GM21390 (cell line): ENCODE data around the gene TMX2.
A peak's percentile ranks its signal among the peaks of the same experiment; 100 is the strongest.
"Not testable (repeated sequence)": the region's sequence is repeated elsewhere in the genome, so short reads cannot be mapped to it uniquely, and the experiment has no call there.

Experiments used
- ATAC-seq: cut with Tn5 transposase; IDR thresholded peaks from one replicate; pipeline ENCODE4 v1.9.1; 2021; ENCODE audit not compliant: unreplicated experiment

The TMX2 gene, protein sequence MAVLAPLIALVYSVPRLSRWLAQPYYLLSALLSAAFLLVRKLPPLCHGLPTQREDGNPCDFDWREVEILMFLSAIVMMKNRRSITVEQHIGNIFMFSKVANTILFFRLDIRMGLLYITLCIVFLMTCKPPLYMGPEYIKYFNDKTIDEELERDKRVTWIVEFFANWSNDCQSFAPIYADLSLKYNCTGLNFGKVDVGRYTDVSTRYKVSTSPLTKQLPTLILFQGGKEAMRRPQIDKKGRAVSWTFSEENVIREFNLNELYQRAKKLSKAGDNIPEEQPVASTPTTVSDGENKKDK

DNA sequence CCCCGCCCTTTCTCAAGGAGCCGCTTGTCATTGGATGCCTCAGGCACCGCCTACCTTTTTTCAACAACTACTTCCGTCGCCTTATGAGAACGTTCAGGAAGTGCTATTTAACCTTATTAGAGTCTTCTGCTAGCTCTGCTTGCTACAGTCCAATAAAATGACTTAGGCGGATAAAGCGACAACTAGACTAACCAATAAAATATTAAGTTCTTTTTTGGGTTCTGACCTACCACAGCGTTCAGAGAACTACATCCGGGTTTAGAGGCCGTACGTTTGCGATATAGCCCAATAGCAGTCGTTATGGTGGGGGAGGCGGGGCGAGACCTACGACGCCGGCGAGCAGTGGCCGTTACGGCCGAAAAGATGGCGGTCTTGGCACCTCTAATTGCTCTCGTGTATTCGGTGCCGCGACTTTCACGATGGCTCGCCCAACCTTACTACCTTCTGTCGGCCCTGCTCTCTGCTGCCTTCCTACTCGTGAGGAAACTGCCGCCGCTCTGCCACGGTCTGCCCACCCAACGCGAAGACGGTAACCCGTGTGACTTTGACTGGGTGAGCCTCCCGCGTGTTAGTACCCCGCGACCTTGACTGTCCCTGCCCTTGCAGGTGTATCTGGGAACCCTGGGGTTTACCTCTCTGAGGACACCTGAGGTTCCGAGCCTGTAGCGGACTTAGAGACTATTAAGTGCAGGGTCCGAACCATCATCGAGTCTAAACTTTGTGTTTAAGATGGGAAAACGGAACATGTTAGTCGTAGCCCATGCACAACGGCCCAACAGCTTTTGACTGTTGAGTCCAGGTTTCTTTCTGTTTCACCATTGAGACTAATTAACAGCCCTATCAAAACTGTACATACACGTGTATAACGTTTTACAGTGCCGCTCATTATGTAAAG lies at the start of gene TMX2:
Gene TMX2, plus strand, starts transcription at position 338 of the 895 bp plus-strand sequence. Its CDS starts 26 bp downstream, at position 364.
- peak; percentile 92 for ATAC-seq

DNA sequence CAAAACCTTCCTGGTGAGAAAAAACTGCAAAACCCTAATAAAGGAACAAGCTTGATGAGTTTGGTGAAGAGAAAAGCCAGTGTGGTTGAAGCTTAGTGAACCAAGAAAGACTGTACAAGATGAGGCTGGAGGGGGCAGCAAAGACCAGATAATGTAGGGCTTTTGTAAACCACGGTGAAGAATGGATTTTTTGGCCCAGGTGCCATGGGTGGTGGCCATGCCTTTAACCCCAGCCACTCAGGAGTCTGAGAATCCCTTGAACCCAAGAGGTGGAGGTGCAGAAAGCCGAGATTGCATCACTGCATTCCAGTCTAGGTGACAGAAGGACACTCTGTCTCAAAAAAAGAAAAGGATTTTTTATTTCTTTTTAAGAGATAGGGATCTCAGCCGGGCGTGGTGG lies 49.5 kb upstream of the TMX2 start:
- no peak for ATAC-seq

- ATAC-seq = no peak
Measured at GRCh38 chr11:57663975-57664374, 48.4 kb upstream of the TMX2 start.

- peak; percentile 62 for ATAC-seq
Measured at GRCh38 chr11:57667117-57667735, 45.2 kb upstream of the TMX2 start.

GRCh38 chr11:57667736-57668433 lies 44.5 kb upstream of the TMX2 start, which contains the start of gene ZDHHC5:
ZDHHC5 (plus strand) TSS chr11:57668114; CDS start chr11:57673091, 4,977 bp downstream.
- ATAC-seq = peak; percentile 82

GRCh38 chr11:57668434-57668782 lies 44.0 kb upstream of the TMX2 start:
- ATAC-seq = peak; percentile 6

DNA sequence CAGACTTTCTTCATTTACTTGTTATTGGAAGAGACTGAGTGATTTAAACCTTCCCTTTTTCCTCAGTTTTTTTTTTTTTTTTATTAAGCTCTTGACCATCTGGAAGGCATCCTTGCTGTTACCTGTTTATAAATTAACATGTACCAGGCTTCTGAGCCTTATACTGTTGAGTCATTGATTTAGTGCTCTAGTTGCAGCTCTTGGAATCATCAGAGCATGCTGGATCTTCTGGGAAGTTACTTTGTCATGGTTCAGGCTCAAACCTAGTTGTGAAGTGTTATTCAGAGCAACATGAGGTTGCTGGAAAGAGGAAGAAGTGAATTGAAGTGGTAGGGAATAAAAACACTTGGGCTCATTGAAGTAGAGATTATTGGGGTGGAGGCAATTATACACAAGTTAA lies 38.1 kb upstream of the TMX2 start:
- no peak for ATAC-seq

DNA sequence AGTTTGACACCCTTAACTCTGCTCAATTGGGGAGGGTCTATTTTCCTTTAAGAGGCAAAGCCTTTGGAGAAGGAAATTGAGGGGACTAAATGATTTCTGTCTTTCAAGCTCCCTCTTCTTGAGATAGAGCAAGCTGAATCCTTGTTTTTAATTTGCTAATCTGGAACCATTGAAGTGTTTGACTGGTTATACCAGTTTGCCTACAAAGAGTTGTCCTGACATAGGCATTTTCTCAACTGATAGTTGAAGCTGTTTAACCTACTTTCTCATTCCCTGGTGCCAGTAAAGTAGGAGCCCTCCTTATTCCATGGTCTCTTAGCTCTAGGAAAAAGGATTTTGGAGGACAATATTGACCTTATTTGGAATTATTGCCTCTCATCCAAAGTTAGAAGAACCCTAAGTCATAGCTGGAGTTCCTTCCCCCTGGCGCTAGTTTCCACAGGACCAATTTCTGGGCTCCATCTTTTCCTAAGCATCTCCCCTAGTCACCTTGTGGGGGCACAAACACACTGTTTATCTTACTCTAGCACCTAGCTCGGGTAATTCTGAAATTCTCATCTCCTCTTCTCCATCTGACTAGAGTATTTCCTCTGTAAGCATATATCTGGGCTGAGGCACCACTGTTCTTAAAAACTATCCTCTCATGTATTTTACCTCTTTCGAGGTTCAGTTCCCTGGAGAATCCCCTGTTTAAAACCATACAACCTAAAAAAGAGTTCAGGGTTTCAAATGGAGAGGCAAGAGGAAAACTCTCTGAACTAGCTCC lies 37.0 kb upstream of the TMX2 start:
- no peak for ATAC-seq

DNA sequence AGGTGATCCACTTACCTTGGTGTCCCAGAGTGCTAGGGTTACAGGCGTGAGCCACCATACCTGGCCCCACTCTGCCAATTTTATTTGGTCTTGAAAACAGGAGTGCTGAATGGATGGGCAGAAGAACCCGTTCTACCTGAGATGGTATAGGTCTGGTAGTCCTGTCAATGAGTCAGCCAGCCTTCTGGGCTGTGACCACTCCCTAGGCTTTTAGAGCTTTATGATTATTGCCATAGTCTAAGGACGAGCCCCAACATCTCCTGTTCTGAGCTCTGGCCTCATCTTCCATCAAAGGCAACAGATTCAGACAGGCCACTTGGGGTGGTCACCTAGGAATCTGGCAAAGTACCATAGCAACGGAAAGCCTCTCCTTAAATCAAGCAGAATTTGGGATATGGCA lies 33.0 kb upstream of the TMX2 start:
- no peak for ATAC-seq

- peak; percentile 53 for ATAC-seq
Measured at GRCh38 chr11:57680552-57680874, 31.9 kb upstream of the TMX2 start.

DNA sequence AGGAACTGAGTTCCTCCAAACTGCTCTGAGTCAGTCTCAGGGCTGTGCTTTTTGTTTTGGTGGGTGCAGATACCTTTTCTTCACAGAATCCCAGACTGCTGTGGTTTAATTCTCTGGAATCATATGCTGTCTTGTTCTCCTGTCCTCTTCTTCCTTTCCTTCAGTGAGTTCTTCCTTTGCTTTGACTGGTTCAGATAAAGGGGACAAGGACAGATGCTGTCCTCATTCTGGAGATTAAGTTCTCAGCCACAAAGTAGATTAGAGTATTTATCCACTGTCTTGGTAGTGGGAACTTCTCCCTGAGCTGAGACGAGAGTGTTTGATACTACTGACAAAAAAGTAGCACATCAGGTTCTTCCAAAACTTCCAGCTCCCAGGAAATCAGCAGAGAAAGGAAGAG lies 31.2 kb upstream of the TMX2 start:
- ATAC-seq = no peak

- not testable (repeated sequence) for ATAC-seq
Measured at GRCh38 chr11:57690474-57690873, 21.9 kb upstream of the TMX2 start.

DNA sequence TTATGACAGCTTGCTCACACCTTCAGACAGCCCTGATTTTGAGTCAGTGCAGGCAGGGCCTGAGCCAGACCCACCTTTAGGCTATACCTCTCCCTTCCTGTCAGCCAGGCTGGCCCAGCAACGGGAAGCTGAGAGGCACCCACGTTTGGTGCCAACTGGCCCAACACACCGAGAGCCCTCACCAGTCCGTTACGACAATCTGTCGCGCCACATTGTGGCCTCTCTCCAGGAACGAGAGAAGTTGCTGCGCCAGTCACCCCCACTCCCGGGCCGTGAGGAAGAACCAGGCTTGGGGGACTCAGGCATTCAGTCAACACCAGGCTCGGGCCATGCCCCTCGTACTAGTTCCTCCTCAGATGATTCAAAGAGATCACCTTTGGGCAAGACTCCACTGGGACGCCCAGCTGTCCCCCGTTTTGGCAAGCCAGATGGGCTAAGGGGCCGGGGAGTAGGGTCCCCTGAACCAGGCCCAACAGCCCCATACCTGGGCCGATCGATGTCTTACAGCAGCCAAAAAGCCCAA lies 13.5 kb upstream of the TMX2 start:
- ATAC-seq = no peak

- no peak for ATAC-seq
Measured at GRCh38 chr11:57699813-57700212, 12.6 kb upstream of the TMX2 start.

GRCh38 chr11:57700425-57700824 lies 12.0 kb upstream of the TMX2 start:
- ATAC-seq = no peak

GRCh38 chr11:57703341-57703740 lies 9.1 kb upstream of the TMX2 start:
- ATAC-seq = no peak

- ATAC-seq = no peak
Measured at GRCh38 chr11:57704932-57705331, 7.5 kb upstream of the TMX2 start.

GRCh38 chr11:57705432-57705831 lies 7.0 kb upstream of the TMX2 start:
- ATAC-seq = not testable (repeated sequence)

DNA sequence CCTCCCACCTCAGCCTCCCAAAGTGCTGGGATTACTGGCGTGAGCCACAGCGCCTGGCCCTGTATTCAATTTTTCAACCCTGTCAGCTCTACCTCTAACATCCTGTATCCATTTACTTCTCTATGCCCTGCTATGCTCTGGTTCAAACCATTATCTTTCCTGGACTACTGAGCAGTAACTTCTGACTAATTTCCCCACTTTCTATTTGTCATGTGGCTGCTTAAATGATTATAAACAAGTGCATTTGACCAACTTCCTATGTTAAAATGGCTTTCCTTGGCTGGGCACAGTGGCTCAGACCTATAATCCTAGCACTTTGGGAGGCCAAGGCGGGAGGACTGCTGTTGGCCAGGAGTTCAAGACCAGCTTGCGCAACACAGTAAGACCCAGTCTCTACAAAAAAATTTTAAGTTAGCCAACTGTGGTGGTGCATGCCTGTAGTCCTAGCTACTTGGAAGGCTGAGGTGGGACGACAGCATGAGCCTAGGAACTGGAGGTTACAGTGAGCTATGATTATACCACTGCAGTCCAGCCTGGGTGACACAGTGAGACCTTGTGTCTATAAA lies 2.5 kb upstream of the TMX2 start:
- ATAC-seq = no peak
